Measurements from ENCODE around the gene STXBP1. TPM values are rescaled to one million over a fixed set of nuclear protein-coding genes. Genes with fewer than 3 reads are reported as not detected.

STXBP1 gene
- total and polyA plus RNA-seq, 2 of the 13 experiments (the other 11 are each of a cell fraction or from before 2014, with no cell fraction given) = 2.9 TPM

GRCh38 chr9:127660886-127661741 lies 49.0 kb downstream of the STXBP1 start:
- in situ Hi-C loops (cut with HindIII; ENCODE audit: extremely low pct_ligation_motif_present, low pct_unique_long_range_greater_than_20kb) (no loop called here), intact Hi-C loops (cut with micrococcal nuclease; ENCODE audit: unreplicated experiment) (no loop called here)
- Histone ChIP-seq H3K9ac (ENCODE audit: insufficient read depth, low read depth, low read length) (no peak overlapping the region), H3K4me1 (ENCODE audit: insufficient read depth, low read length) (peaks cover 24% of the 10 kb centered on the region), H3K27me3 (ENCODE audit: control insufficient read depth in 1 of 2, insufficient read depth in 2 of 2, low read length in 2 of 2) (no peaks in the 10 kb centered on the region), H3K9me3 (ENCODE audit: low read length) (no peaks in the 10 kb centered on the region), H4K20me1 (ENCODE audit: insufficient read depth, low read length) (no peaks in the 10 kb centered on the region), H3K79me2 (ENCODE audit: insufficient read depth, low read length) (no peaks in the 10 kb centered on the region), H2AFZ (ENCODE audit: low read length) (no peak overlapping the region), H3K36me3 (replicated peaks in 1 of 2; ENCODE audit: control insufficient read depth in 1 of 2, insufficient read depth in 2 of 2, low read length in 2 of 2) (no peaks in the 10 kb centered on the region), H3K4me3 (replicated peaks in 1 of 3; ENCODE audit: insufficient read depth in 1 of 3, low read depth in 2 of 3, low read length in 3 of 3) (no peak overlapping the region), H3K4me2 (ENCODE audit: low read depth, low read length) (no peak overlapping the region), H3K27ac (ENCODE audit: extremely low read length, insufficient read depth, low read length) (no peak overlapping the region)
- POLR2A ChIA-PET = no interaction called here
- FAIRE-seq = no peak
- TF ChIP-seq ZNF468 (CRISPR knock-in tag; IDR thresholded peaks at IDR 0.05) (no peak), THRA (CRISPR knock-in tag; IDR thresholded peaks at IDR 0.05; ENCODE audit: borderline replicate concordance) (no peak), ZNF282 (IDR thresholded peaks at IDR 0.05; ENCODE audit: partially characterized antibody) (no peak), UBTF (CRISPR knock-in tag; IDR thresholded peaks at IDR 0.05) (no peak), ZNF83 (CRISPR knock-in tag; IDR thresholded peaks at IDR 0.05; ENCODE audit: borderline replicate concordance) (no peak), SNAPC5 (CRISPR knock-in tag; IDR thresholded peaks at IDR 0.05; ENCODE audit: borderline replicate concordance) (no peak), ZNF432 (CRISPR knock-in tag; IDR thresholded peaks at IDR 0.05; ENCODE audit: borderline replicate concordance) (no peak), ZBTB7B (CRISPR knock-in tag; IDR thresholded peaks at IDR 0.05) (no peak), SP5 (CRISPR knock-in tag; IDR thresholded peaks at IDR 0.05; ENCODE audit: borderline replicate concordance, low read depth) (no peak), ZBTB25 (CRISPR knock-in tag; IDR thresholded peaks at IDR 0.05) (no peak), NKX3-1 (CRISPR knock-in tag; IDR thresholded peaks at IDR 0.05) (no peak), ZNF281 (CRISPR knock-in tag; IDR thresholded peaks at IDR 0.05; ENCODE audit: borderline replicate concordance) (no peak)
- ATAC-seq = no peak
- WGBS (ENCODE audit: low lambda C conversion rate) = 75% methylated on average over 13 of the region's 13 CpGs
- DNase-seq (ENCODE audit: low spot score) = no peak
- CTCF ChIA-PET (ENCODE audit: low intra/inter-chr PET ratio, low total read pairs) = no interaction called here
- no TSS peak for BruUV-seq (replicated peaks)

Data from HepG2 (cell line).